Fibroblast of skin of left biceps (primary cell): ENCODE measurements around the gene GAS7.

ENCODE experiments used
- DNase-seq, 2 experiments: peaks; one replicate each; pipeline ENCODE4 v3.0.0-alpha.2; 2013; ENCODE audit warnings: low read depth in 2 of 2

GAS7 gene

GRCh38 chr17:9917131-9917530 is 281.3 kb downstream of the GAS7 start:
- no peak for DNase-seq

DNA sequence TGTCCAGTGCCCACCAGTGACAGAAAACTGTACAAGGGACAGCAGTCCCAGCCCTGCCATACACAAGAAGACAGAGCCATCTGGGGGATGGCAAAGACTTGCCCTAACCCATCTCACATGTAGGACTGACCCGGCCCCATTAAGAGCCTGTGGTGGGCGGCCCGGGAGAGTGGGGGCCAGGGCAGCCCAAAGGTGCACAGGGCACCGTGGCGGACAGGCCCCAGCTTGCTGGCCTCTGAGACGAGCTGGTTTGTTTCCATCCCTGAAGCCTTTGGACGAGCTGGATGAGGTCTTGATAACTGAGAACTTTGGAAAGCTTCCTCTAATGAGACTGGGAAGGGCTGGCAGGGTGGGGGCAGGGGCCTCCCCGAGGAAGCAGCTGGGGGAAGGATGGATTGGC is 282.3 kb downstream of the GAS7 start:
- no peak for DNase-seq

DNA sequence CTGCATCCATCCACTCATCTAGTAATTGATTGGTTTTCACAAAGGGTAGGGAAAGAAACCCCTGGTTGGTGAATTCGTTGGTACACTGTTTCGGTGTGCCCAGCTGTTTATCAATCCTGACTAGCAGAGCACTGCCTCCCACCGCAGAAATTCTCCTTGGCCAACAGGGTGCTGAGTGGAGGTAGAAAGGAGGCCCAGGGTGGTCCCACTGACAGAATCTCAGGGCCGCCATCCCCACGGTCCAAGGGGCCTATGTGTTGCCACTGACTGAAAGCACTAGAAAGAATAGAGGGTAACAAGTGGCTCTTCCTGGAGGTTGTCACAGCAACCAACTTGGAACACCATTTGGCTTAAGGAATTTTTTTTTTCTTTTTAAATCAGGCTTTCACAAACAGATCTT is 284.9 kb downstream of the GAS7 start:
- DNase-seq: no peak

- DNase-seq: no peak
Observed at GRCh38 chr17:9912121-9913099, 286.0 kb downstream of the GAS7 start.

DNA sequence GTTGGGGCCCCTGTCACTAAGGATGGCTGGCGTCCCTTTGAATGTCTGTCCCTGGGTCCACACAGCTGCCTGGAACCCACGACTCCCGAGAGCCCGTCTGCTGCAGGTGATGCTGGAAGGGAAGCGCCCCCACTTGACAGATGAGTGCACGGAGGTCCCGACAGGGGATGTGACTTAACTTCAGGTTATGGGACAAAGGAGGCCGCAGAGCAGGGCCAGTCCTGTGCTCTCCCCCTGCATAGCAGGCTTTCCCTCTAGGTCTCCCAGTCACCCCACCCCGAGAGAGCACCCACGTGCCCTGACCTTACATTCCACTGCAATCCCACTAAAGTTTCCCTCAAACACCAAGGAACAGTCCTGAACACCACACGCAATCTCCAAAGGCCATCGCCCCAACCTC is 287.3 kb downstream of the GAS7 start:
- no peak for DNase-seq

GRCh38 chr17:9908649-9909042 is 289.8 kb downstream of the GAS7 start:
- DNase-seq: no peak

DNA sequence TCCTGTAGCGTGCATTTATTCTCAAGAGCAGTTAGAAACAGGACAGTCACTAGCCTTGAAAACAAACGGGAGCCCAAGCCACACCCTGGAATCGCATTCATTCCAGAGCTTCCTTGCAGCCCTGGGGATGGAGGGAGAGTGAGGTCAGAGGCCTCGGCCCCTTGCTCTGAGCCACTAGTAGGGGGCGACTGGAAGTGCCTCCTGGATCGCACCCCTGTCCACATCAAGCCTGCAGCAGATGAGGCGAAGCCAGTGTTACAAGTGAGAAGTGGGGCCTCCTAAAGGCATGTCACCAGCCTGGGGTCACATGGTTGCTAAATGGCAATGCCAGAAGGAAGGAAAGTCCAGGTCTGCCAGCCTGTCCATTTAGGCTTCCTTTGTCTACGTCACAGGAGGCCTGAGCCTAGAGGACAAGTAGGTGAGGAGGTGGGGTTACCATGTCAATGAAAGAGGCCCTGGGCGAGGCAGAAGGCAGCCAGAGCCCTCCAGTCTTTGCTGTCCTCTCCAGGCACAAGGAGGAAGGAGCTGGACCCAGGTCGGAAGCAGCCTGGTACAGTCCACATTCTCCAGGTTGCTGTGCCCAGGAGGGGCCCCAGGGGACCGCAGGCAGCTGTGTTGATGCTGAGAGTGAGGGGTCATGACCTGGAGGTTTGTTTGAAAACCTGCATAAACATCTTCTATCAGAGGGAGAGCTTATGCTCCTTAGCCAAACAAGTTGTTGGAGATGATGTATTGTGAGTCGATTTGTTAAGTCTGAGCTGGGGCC is 290.3 kb downstream of the GAS7 start:
- DNase-seq: no peak

DNA sequence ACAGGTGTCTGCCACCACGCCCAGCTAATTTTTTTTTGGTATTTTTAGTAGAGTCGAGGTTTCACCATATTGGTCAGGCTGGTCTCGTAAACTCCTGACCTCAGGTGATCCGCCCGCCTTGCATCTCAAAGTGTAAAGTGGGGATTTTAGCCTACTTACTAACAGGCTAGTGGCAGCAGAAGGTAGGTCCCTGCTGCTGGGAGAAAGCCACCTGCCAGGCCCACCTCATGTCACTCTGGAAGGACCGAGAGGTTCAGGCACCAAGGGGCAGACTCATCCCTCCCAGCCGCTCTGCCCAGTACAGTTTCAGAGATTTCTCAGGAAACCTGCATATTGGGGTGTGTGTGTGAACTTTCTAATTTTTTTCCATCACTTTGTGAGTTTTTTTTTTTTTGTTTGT is 291.3 kb downstream of the GAS7 start:
- no peak for DNase-seq

DNA sequence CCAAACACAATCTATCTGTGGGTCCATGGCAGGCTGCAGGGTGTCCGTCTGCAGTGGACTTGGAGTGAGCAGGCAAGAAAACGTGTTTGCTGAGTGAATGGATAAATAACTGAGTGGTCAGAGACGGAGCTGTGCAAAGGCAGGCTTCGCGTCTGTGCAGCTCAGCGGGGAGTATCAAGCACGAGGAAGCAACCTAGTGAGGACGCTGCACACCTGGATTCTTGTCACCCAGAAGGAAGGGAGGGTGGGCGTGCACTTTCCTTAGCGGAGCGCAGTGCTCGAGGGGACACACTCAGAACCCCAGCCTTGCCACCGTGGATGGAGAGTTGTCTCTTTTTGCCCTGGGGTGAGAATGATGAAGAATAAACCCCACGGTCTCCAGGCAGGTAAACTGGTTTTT is 291.8 kb downstream of the GAS7 start:
- DNase-seq: no peak

DNA sequence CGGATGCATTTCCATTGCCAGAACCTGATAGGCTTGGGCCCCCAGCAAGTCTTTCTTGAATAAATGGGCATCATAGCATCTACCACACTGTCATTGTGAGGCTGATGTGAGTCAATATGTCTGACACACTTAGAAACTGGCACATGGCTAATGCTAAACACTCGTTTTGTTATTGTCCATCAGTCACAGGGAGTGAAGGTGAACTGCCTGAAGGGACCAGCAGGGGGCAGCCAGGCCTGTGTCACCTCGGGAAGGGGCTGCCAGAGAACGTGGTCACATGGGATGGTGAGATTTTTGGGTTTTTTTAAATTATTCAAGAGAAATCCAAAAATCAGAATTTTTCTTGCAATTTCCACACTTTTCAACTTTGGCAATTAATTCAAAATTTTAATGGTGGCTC is 292.5 kb downstream of the GAS7 start:
- DNase-seq: no peak

GRCh38 chr17:9905078-9905415 is 293.4 kb downstream of the GAS7 start, which contains the start of gene RCVRN:
RCVRN (minus strand) TSS chr17:9905271; CDS start chr17:9905180, 91 bp downstream.
- no peak for DNase-seq

- DNase-seq: no peak
Observed at GRCh38 chr17:9904277-9905077, 293.9 kb downstream of the GAS7 start.

DNA sequence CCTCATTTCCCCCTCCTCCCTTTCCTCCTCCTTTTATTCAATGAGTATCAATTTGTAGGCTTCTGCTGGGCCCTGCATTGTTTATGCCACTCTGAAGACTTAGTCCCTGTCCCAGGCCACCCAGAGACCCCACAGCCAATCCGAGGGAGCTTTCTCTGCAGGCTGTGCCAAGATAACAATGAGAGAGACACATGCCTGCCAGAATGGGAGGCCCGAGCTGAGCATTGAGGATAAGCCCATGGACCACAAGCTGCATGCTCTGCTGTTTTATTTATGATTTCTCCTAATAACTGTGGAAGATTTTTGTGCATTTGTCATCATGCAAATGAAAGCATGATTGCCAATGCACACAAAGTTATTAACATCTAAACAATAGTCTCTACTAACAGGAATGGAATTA is 296.3 kb downstream of the GAS7 start:
- DNase-seq: no peak

- peak; percentile 72 to 75 for DNase-seq
Observed at GRCh38 chr17:9900784-9901183, 297.6 kb downstream of the GAS7 start.

- peak in 1 of 2 experiments; percentile 9 for DNase-seq
Observed at GRCh38 chr17:9900044-9900594, 298.3 kb downstream of the GAS7 start.

DNA sequence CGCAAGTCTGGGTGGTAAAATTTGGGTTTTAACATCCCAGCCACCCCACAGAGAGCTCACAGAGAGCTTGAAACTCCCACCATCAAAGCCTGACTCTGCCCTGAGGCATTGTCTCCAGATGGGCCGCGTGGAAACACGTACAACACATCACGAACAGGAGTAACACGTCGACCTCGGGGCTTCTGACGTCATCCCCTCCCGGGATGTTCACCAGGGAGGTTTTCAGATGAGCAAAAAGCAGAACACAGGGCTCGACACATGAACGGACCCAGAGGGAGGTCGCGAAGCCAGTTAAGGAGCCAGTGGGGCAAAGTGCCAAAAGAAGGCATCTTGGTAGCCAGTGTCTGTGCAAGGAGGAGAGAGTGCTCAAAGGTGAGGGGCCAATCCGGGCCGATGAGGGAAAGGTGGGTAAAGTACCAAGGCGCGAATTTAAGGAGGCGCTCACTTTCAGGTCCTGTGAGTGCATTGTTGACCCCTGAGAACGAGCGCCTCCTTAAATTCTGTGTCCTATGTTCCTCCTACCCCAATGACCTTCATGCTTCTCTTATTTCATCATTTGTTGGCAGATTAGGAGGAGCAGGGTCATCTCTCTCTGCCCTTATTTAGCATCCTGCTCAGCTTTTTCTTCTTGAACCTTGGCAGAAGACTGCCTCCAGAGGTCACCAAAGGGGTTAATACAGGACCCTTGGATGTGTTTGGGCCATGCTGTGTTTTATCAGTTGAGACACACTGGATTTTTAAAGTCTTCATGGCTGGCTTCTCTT is 298.9 kb downstream of the GAS7 start:
- no peak for DNase-seq

DNA sequence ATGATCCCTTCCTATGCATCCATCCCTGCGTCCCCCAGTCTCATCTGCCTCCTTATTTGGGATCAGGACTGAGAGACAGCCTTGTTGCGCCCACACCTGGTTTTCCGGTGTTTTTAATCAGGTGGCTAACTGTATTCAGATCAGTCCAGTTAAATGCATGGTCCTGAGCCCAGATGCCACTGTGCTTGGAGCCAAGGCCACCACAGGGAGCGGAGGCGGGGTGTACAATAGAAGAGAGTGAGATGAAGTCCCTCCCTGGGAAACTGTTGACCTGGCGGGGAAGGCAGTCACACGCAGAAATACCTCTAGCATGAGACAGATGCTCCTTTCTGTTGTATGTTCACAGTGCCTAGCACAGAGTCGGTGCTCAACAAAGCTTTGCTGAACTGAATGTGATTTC is 299.6 kb downstream of the GAS7 start:
- no peak for DNase-seq

DNA sequence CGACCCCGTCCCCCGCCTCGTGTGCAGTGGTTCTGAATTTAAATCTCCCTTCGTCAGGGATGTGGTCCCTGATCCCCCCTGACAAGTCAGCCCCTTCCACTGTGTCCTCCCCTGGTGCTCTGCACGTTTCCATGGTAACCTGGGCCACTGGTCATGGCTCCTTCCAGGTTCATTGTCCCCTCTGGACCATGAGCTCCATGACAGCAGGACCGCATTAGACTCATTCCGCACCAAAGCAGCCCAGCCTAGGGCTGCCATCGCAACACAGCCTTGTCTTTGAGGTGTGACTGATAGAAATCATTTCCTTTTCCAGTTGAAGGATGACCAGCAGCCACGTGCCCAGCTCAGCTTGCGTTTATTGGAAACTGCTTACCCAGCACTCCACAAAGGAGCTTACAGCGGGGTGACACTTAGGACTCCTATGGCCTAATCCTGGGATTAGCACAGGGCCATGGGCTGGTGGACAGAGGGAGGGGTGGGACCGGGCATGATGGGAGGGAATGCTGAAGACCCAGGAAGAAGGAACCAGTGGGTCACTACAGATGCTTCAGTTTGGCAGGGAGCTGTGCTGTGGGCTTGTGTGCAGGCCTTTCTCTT is 300.9 kb downstream of the GAS7 start:
- no peak for DNase-seq

GRCh38 chr17:9895923-9896322 is 302.5 kb downstream of the GAS7 start:
- no peak for DNase-seq

- no peak for DNase-seq
Observed at GRCh38 chr17:9894231-9894630, 304.2 kb downstream of the GAS7 start.
